Measurements from ENCODE around the gene FAM171A2.
"Not testable (repeated sequence)": the region's sequence is repeated elsewhere in the genome, so short reads cannot be mapped to it uniquely, and the experiment has no call there.

FAM171A2 gene

DNA sequence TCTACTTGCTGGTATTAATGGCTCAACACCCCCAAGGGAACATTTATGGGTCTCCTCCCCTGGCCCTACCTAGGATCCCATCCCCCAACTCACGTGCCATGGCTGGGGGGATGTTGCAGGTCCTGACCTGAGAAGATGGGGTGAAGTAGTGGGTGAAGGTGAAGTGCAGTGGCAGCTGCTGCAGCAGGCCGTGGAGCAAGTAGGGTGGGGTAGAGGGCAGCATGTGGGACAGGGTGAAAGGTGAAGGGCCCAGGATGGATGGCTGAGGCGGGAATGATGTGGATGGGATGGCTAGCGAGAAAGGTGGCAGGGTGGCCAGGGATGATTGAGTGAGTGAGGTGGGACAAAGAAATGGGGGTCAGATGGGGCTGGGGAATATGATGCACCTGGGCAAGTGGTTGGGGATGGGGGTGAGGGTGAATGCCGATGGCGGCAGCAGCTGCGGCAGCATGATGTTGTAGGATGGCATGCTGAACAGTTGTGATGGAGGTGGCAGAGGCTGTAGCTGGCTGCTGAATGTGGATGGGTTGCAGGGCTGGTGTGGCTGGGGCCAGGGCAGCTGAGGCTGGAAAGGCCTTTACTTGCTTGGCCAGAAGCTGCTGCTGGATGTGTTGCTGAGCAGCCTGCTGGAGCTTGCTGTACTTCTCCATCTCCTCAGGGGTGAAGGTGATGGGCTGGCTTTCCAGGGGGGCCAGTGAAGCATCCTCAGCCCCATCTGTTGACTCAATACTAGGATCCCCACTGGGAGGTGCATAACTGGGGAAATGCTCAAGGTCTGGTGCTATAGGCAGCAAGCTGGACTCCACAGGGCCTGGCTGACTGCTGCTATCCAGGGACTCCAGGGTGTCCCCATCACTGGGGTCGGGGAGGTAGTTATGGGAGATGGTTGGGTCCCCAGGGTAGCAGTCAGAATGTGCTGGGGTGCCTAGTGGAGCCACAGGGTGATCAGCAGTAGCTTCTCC is 34.1 kb upstream of the FAM171A2 start:
- Histone ChIP-seq H3K27me3 (ENCODE audit: insufficient read depth, insufficient read length) (no peaks in the 10 kb centered on the region), H3K4me1 (ENCODE audit: insufficient read depth, insufficient read length) (no peaks in the 10 kb centered on the region), H3K9me3 (ENCODE audit: insufficient read depth, low read length) (no peaks in the 10 kb centered on the region), H3K36me3 (ENCODE audit: insufficient read depth, insufficient read length, low read length) (peaks cover 70% of the 10 kb centered on the region), H3K9ac (ENCODE audit: insufficient read length, low read depth) (no peak overlapping the region), H3K4me3 (ENCODE audit: insufficient read length, low read depth) (no peak overlapping the region)
- no peak for DNase-seq (ENCODE audit: low read depth, low spot score)
- no peak for TF ChIP-seq SUZ12 (IDR thresholded peaks at IDR 0.05; ENCODE audit: extremely low read depth, insufficient read depth, insufficient read length)
- no peak for TF ChIP-seq YY1 (IDR thresholded peaks at IDR 0.05; ENCODE audit: insufficient read depth, insufficient read length)
- TF ChIP-seq ZNF274 (IDR thresholded peaks at IDR 0.05; ENCODE audit: low read depth, low read length) = no peak

DNA sequence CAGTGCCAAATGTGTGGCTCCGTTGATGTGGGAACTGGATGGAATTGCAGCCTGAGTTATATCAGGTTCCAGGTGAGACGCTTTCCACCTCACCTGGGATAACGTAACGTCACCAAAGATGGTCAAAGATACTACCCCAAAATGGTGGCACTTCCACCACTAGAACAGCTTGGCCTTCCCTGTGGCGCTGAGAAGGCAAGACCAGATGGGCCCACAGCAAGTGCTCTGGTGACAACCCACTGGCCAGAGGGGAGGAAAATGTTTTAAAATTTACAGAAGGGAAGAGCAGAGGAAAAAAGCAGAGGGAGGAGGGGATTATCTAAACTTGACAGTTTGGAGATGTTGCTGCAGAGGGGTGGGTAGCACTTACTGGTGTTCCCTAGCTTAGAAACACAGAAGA is 33.3 kb upstream of the FAM171A2 start:
- no peaks in the 10 kb centered on the region for H3K4me1 ChIP-seq (ENCODE audit: insufficient read depth, insufficient read length)
- H3K9ac ChIP-seq (ENCODE audit: insufficient read length, low read depth) = no peak overlapping the region
- H3K27me3 ChIP-seq (ENCODE audit: insufficient read depth, insufficient read length) = no peaks in the 10 kb centered on the region
- DNase-seq (ENCODE audit: low read depth, low spot score) = no peak
- H3K4me3 ChIP-seq (ENCODE audit: insufficient read length, low read depth) = no peak overlapping the region
- H3K36me3 ChIP-seq (ENCODE audit: insufficient read depth, insufficient read length, low read length) = peaks cover 64% of the 10 kb centered on the region
- TF ChIP-seq ZNF274 (IDR thresholded peaks at IDR 0.05; ENCODE audit: low read depth, low read length) (no peak), SUZ12 (IDR thresholded peaks at IDR 0.05; ENCODE audit: extremely low read depth, insufficient read depth, insufficient read length) (no peak), YY1 (IDR thresholded peaks at IDR 0.05; ENCODE audit: insufficient read depth, insufficient read length) (no peak)
- no peaks in the 10 kb centered on the region for H3K9me3 ChIP-seq (ENCODE audit: insufficient read depth, low read length)

GRCh38 chr17:44394833-44395232 is 31.2 kb upstream of the FAM171A2 start:
- no peak overlapping the region for H3K4me3 ChIP-seq (ENCODE audit: insufficient read length, low read depth)
- no peak overlapping the region for H3K9ac ChIP-seq (ENCODE audit: insufficient read length, low read depth)
- H3K36me3 ChIP-seq (ENCODE audit: insufficient read depth, insufficient read length, low read length) = peaks cover 45% of the 10 kb centered on the region
- no peak for DNase-seq (ENCODE audit: low read depth, low spot score)
- TF ChIP-seq SUZ12 (IDR thresholded peaks at IDR 0.05; ENCODE audit: extremely low read depth, insufficient read depth, insufficient read length) (no peak), YY1 (IDR thresholded peaks at IDR 0.05; ENCODE audit: insufficient read depth, insufficient read length) (no peak), ZNF274 (IDR thresholded peaks at IDR 0.05; ENCODE audit: low read depth, low read length) (no peak)
- H3K9me3 ChIP-seq (ENCODE audit: insufficient read depth, low read length) = no peaks in the 10 kb centered on the region
- H3K4me1 ChIP-seq (ENCODE audit: insufficient read depth, insufficient read length) = no peaks in the 10 kb centered on the region
- no peaks in the 10 kb centered on the region for H3K27me3 ChIP-seq (ENCODE audit: insufficient read depth, insufficient read length)

GRCh38 chr17:44394112-44394511 is 30.5 kb upstream of the FAM171A2 start:
- peaks cover 38% of the 10 kb centered on the region for H3K36me3 ChIP-seq (ENCODE audit: insufficient read depth, insufficient read length, low read length)
- not testable (repeated sequence) for H3K9me3 ChIP-seq (ENCODE audit: insufficient read depth, low read length); H3K4me1 ChIP-seq (ENCODE audit: insufficient read depth, insufficient read length); H3K4me3 ChIP-seq (ENCODE audit: insufficient read length, low read depth); H3K9ac ChIP-seq (ENCODE audit: insufficient read length, low read depth); DNase-seq (ENCODE audit: low read depth, low spot score); H3K27me3 ChIP-seq (ENCODE audit: insufficient read depth, insufficient read length)

DNA sequence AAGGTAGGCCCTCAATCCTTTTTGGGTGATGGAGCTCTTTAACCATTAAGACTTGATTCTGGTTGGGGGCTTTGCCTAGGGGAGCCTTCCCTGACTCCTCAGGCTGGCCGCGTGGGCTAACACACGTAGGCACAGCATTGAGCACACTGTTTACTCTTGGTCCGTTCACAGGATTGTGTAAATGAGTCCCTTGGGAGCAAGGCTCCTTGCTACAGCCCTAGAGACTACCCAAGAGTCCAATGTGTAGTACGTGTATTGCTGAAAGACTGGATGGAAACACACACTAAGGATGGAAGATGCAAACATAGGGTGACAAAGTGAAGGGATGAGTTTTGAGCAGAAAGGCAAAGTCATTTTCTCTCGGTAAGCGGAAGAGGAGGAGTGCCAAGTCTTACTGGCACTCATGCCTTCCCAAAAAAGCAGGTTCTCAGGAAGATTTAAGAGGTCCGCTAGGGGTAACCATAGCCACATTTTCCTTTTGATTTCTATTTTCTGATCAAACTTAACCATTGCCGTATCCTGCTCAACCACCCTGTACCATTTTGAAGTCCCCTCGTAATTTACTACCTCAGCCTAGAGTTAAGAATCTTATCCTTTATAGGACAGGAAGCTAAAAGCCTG is 26.7 kb upstream of the FAM171A2 start:
- H3K9me3 ChIP-seq (ENCODE audit: insufficient read depth, low read length) = no peaks in the 10 kb centered on the region
- TF ChIP-seq SUZ12 (IDR thresholded peaks at IDR 0.05; ENCODE audit: extremely low read depth, insufficient read depth, insufficient read length) (no peak), YY1 (IDR thresholded peaks at IDR 0.05; ENCODE audit: insufficient read depth, insufficient read length) (no peak), ZNF274 (IDR thresholded peaks at IDR 0.05; ENCODE audit: low read depth, low read length) (no peak)

DNA sequence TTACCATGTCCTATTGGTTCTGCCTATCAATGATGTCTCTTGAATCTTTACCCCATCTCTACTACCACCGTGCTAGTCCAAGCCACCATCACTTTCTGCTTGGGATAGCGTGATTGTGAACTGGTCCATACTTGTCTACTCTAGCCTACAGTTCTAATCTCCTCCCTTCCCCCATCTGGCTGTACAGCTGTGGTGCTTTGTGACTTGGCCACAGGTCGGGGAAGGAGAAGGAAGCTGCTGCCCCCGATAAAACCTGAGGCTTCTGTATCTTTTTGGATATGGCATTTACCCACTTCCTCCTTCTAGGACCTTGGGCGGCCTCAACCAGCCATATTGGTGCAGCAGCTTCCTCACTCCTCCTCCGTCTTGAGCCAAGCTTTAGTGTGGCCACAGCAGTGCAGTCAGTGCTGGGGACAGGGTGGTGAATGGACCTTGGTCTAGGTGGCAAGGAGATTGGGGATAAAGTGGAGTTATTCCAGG is 26.1 kb upstream of the FAM171A2 start:
- DNase-seq (ENCODE audit: low read depth, low spot score) = no peak
- no peak overlapping the region for H3K9ac ChIP-seq (ENCODE audit: insufficient read length, low read depth)

More for the DNA sequence above, 26.7 kb upstream of the FAM171A2 start:
- Histone ChIP-seq H3K36me3 (ENCODE audit: insufficient read depth, insufficient read length, low read length) (peaks cover under 1% of the 10 kb centered on the region), H3K4me1 (ENCODE audit: insufficient read depth, insufficient read length) (peaks cover 2% of the 10 kb centered on the region), H3K4me3 (ENCODE audit: insufficient read length, low read depth) (no peak overlapping the region), H3K9ac (ENCODE audit: insufficient read length, low read depth) (no peak overlapping the region), H3K27me3 (ENCODE audit: insufficient read depth, insufficient read length) (peaks cover 3% of the 10 kb centered on the region)
- DNase-seq (ENCODE audit: low read depth, low spot score) = no peak

DNA sequence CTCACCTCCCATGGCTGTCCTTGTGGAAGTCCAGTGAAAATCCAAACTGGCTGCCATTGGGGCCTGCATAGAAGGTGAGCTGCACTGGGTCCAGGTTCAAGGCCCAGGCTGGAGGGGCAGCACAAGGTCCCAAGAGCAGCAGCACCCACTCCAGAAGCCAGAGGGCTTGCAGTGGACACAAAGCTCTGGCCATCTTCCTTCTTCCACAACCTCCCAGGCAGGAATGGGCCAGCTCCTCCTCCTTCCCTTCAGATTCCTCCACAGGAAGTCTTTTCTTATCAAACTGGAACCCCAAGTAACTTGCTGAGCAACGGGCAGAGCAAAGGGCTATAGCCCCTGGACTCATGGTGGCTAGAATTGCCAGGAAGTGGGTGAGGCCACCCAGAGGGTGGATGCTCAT is 25.6 kb upstream of the FAM171A2 start, which contains the start of gene ITGA2B:
Gene ITGA2B (minus strand): TSS at position 369 of the 400 bp plus-strand sequence. CDS start 176 bp downstream, at position 193.
- Histone ChIP-seq H3K27me3 (ENCODE audit: insufficient read depth, insufficient read length) (peaks cover 11% of the 10 kb centered on the region), H3K9ac (ENCODE audit: insufficient read length, low read depth) (no peak within 1 kb of the TSS), H3K9me3 (ENCODE audit: insufficient read depth, low read length) (no peaks in the 10 kb centered on the region), H3K4me1 (ENCODE audit: insufficient read depth, insufficient read length) (peaks cover 2% of the 10 kb centered on the region), H3K4me3 (ENCODE audit: insufficient read length, low read depth) (no peak within 1 kb of the TSS), H3K36me3 (ENCODE audit: insufficient read depth, insufficient read length, low read length) (no peaks in the 10 kb centered on the region)
- TF ChIP-seq YY1 (IDR thresholded peaks at IDR 0.05; ENCODE audit: insufficient read depth, insufficient read length) (no peak), SUZ12 (IDR thresholded peaks at IDR 0.05; ENCODE audit: extremely low read depth, insufficient read depth, insufficient read length) (no peak), ZNF274 (IDR thresholded peaks at IDR 0.05; ENCODE audit: low read depth, low read length) (no peak)
- DNase-seq (ENCODE audit: low read depth, low spot score) = no peak

More for the DNA sequence above, 26.1 kb upstream of the FAM171A2 start:
- no peaks in the 10 kb centered on the region for H3K36me3 ChIP-seq (ENCODE audit: insufficient read depth, insufficient read length, low read length)
- peaks cover 6% of the 10 kb centered on the region for H3K27me3 ChIP-seq (ENCODE audit: insufficient read depth, insufficient read length)
- H3K4me1 ChIP-seq (ENCODE audit: insufficient read depth, insufficient read length) = peaks cover 2% of the 10 kb centered on the region
- no peak overlapping the region for H3K4me3 ChIP-seq (ENCODE audit: insufficient read length, low read depth)
- TF ChIP-seq ZNF274 (IDR thresholded peaks at IDR 0.05; ENCODE audit: low read depth, low read length) (no peak), YY1 (IDR thresholded peaks at IDR 0.05; ENCODE audit: insufficient read depth, insufficient read length) (no peak), SUZ12 (IDR thresholded peaks at IDR 0.05; ENCODE audit: extremely low read depth, insufficient read depth, insufficient read length) (no peak)
- no peaks in the 10 kb centered on the region for H3K9me3 ChIP-seq (ENCODE audit: insufficient read depth, low read length)
